HG02885 (cell line): ENCODE data around the gene ATP13A4.

Experiments used
- ATAC-seq: cut with Tn5 transposase; IDR thresholded peaks from one replicate; pipeline ENCODE4 v1.9.1; 2021; ENCODE audit warnings: mild to moderate bottlenecking; ENCODE audit not compliant: unreplicated experiment, poor library complexity

The ATP13A4 gene

GRCh38 chr3:193554811-193555210 lies at the start of gene ATP13A4:
TSS of gene ATP13A4 (minus strand) at chr3:193554895. CDS start at chr3:193554799, 96 bp downstream.
- no peak for ATAC-seq

- ATAC-seq = no peak
Measured at GRCh38 chr3:193599393-193599792, 44.7 kb upstream of the ATP13A4 start.

- no peak for ATAC-seq
Measured at GRCh38 chr3:193598202-193598601, 43.5 kb upstream of the ATP13A4 start.

DNA sequence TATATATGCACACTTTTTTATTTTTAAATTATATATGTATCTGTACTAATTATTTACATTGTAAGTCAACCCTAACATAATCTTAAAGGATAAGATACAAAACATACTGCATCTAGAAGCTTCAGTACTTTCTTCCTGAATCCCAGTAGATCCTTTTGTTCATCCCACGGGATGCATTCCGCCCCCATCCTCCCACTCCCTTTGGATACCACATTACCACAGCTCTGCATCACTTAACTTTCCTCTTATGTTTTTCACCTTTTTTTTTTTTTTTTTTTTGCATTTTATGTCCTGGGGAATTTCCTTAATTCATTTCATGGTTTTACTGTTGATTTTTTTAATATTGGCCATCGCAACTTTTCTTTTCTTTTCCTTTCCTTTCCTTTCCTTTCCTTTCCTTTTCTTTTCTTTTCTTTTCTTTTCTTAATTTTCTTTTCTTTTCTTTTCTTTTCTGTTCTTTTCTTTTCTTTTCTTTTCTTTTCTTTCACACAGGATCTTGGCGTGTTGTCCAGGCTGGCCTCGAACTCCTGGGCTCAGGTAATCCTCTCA lies 41.3 kb upstream of the ATP13A4 start:
- no peak for ATAC-seq

- no peak for ATAC-seq
Measured at GRCh38 chr3:193594946-193595689, 40.4 kb upstream of the ATP13A4 start.

DNA sequence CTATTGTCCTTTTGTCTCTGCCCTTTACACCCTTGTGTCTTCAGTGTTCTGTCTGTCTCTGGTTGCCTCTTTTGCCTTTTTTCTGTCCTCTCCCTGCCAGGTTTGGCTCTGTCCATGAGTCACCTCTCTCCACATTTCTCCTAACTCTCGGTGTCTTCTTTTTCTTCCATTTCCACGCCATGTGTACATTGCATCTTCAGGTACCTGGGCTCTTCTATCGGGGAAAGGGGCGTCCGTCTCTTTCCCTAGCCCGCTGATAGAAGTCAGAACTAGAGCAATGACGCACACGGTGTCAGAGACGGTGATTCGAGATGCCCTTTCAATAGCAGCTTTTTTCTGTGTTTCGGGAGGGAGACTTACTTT lies 39.0 kb upstream of the ATP13A4 start:
- ATAC-seq = peak; percentile 13

DNA sequence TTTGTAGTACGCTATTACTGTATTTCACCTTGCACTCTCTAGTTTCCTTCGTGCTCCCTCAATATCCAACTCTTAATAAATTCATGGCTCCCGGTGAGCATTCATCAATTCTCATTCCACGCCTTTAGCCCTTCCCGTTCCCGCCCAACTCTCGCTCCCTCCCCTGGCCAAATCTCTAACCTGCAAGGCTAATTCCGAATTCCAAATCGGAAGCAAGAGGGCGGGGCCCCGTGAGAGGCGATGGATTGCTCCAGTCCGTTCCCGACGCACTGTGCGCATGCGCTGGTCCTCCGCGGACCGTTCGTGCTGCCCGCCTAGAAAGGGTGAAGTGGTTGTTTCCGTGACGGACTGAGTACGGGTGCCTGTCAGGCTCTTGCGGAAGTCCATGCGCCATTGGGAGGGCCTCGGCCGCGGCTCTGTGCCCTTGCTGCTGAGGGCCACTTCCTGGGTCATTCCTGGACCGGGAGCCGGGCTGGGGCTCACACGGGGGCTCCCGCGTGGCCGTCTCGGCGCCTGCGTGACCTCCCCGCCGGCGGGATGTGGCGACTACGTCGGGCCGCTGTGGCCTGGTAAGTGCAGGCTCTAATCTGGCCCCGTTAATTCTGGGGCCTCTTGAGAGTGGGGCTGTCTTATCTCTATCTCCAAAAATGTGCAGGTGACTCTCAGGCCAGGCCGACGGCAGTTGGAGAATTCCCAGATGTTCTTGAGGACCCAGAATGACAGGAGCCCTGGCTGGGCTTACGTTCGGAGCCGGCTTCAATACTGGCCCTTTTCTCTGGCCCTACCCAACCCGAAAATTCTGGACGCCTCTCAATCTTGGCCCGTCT lies 38.4 kb upstream of the ATP13A4 start, which contains the start of gene OPA1:
Gene OPA1 (plus strand): TSS at position 368 of the 827 bp plus-strand sequence. CDS start 170 bp downstream, at position 538.
- ATAC-seq = peak; percentile 97

DNA sequence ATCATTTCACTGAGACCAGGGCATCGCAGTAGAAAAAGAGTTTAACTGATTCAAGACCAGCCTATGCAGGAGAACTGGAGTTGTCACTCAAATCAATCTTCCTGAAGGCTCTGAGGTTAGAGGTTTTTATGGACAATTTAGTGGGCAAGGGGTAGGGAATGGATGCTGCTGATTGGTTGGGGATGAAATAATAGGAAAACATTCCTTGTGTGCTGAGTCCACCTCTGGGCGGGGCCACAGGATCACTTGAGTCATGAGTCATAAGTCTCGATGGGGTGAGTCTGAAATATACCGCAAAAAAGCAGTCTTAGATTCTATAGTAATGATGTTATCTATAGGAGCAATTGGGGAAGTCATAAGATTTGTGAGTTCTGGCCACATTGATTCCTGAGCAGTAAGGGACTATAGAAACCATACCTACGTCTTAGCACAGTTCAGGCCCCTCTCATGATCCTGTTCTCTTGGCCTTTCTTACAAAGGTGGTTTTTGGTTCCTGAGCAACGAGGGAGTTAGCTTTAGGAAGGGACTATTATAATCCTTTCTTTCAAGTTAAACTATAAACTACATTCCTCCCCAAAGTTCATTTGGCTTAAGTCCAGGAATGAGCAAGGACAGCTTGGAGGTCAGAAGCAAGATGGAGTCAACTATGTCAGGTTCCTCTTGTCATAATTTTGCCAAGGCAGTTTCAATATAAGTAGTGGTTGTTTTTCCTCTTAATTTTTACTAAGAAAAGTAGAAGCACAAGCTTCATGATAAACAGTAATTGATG lies 35.6 kb upstream of the ATP13A4 start:
- ATAC-seq = no peak

- no peak for ATAC-seq
Measured at GRCh38 chr3:193589616-193590015, 34.9 kb upstream of the ATP13A4 start.

GRCh38 chr3:193589129-193589528 lies 34.4 kb upstream of the ATP13A4 start:
- no peak for ATAC-seq

DNA sequence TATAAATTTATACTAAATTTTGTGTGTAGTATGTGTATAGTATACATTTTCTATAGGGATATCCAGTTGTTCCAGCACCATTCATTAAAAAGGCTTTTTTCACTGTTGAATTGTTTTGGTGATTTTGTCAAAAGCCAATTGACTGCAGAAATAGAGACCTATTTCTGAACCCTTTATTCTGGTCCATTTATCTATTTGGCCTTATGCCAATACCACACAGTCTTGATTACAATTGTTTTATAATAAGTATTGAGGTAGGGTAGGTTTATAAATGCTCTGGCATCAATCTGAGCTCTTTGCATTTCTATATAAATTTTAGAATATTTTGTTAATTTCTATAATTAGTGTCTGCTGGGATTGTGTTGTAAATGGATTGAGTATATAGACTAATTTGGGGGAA lies 31.8 kb upstream of the ATP13A4 start:
- ATAC-seq = no peak

- no peak for ATAC-seq
Measured at GRCh38 chr3:193585530-193585929, 30.8 kb upstream of the ATP13A4 start.

DNA sequence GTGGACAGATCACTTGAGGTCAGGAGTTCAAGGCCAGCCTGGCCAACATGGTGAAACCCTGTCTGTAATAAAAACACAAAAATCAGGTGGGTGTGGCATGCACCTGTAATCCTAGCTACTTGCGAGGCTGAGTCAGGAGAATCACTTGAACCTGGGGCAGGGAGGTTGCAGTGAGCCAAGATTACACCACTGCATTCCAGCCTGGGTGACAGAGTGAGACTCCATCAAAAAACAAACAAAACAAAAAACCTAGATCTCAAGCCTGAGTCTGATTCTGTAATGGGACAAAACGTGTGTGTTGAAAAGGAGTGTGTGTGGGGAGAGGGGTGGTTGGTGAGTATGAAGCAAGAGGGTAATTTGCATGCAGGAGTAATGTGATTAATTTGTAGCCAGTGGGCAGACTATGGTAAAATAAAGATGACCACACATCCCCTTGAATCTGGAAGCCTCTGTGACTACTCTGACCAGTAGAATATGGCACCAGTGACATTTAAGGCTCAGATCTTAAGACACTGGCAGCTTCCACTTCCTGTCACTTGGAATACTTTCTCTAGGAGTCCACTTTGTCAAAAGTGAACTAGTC lies 19.9 kb upstream of the ATP13A4 start:
- no peak for ATAC-seq

DNA sequence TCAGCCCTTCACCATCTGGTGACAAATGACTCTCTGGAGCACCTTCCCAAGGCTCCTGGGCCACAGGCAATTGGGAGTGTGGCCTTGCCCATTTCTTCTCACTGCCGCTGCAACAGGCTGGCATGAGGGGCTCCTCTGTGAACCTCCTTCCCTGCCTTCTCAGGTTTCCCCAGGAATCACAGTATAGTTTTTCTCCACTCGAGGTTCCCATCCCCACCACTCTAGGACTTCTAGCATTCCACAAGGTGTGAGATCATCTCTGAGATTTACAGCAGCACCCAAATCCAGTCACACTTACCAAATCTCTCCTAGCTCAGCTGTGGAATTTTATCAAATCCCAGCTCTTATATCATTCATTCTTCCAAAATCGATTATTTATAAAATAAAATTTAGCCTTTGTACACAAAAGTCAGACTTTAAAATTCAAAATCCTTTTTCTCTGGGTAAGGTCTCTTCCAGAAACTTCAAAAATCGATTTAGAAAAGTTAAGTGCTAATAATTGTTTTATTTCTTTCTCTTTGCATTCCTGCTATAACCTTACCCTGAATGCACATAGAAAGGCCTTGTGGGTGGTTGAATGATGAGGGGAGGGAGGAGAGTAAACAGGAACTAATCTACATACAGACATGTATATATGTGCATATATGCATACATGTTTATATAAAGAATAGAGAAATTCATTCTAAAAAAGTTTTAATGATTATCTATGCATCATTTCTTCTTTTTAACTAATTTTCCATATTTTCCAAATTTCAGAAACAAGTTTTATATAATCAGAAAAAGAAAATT lies 18.9 kb upstream of the ATP13A4 start:
- no peak for ATAC-seq

DNA sequence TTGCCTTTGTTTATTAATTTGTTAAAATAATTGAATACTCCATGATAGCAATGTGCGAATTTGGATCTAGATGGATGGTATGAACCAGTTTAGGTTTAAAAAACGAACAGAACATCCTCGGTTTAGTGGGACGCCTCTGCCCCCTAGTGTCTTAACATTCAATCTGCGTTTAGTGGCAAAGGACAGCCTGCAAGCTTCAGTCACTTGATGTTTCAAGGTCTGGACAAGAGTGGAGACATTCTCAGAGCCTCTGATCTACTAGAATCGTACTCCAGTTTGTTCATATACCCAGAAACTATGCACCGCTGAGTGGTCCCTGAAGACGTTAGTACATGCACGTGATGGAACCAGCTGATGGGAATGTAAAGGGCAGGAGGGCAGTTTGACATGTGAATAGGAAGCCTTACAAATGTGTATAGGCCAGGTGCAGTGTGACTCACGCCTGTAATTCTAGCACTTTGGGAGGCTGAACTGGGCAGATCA lies 17.8 kb upstream of the ATP13A4 start:
- ATAC-seq = peak; percentile 87

GRCh38 chr3:193569119-193569518 lies 14.4 kb upstream of the ATP13A4 start:
- no peak for ATAC-seq

DNA sequence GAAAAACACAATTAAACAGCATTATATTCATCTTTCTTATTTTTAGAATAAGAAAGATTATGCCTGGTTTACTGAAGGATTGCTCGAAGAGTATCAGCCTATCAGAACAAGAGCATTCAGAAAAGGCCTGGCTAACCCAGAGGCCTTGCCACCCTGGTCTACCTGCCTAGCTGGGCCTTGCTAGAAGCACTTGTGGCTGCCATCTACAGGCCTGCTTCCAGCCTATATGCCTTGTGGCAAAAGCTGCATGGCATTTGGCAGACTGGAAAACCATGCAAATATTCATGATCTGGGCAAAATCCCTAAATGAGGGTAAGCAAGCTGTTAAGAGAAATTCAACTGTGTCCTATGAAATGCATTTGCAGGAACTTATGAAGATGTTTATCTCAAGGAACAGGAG lies 9.3 kb upstream of the ATP13A4 start:
- ATAC-seq = no peak

DNA sequence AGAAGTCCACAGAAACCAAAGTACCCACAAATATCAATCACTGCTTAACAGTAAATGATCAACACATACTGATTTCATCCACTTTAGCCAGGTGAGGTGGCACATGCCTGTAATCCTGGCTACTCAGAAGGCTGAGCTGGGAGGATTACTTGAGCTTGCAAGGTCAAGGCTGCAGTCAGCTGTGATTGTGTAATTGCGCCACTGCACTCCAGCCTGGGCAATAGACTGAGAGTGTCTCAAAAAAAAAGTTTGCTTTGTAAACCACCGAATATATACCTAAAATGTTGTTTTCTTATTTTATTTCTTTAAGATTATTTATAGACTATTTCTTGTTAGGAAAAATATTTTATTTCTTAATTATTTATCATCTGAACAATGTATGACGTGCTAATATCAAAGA lies 8.7 kb upstream of the ATP13A4 start:
- ATAC-seq = no peak

- no peak for ATAC-seq
Measured at GRCh38 chr3:193560870-193561269, 6.2 kb upstream of the ATP13A4 start.
